GM18507 (cell line): ENCODE data around the gene PARP8.
"Not testable (repeated sequence)": the region's sequence is repeated elsewhere in the genome, so short reads cannot be mapped to it uniquely, and the experiment has no call there.

Experiments
- DNase-seq: peaks from one replicate; pipeline ENCODE4 v3.0.0; 2011; ENCODE audit warnings: low read depth; ENCODE audit not compliant: insufficient read length; ENCODE audit errors: extremely low spot score
- FAIRE-seq: peaks from 2 replicates; lab custom pipeline; 2011; peaks lifted over from hg19 to GRCh38; lab: Jason Lieb, UNC

The PARP8 gene

GRCh38 chr5:50673444-50673843, 7.0 kb downstream of the PARP8 start:
- DNase-seq, FAIRE-seq: not testable (repeated sequence)

GRCh38 chr5:50675385-50675784, 8.9 kb downstream of the PARP8 start:
- DNase-seq (no peak), FAIRE-seq (no peak)

- not testable (repeated sequence) for FAIRE-seq, DNase-seq
Measured at GRCh38 chr5:50679554-50679953, 13.1 kb downstream of the PARP8 start.

- DNase-seq (no peak), FAIRE-seq (peak; percentile 18)
Measured at GRCh38 chr5:50684721-50685120, 18.3 kb downstream of the PARP8 start.

GRCh38 chr5:50687548-50687947, 21.1 kb downstream of the PARP8 start:
- FAIRE-seq (no peak), DNase-seq (no peak)

GRCh38 chr5:50691399-50692016, 25.1 kb downstream of the PARP8 start:
- DNase-seq (no peak), FAIRE-seq (peak; percentile 68)

GRCh38 chr5:50694027-50694590, 27.7 kb downstream of the PARP8 start:
- DNase-seq (no peak), FAIRE-seq (no peak)

- not testable (repeated sequence) for DNase-seq, FAIRE-seq
Measured at GRCh38 chr5:50694626-50695025, 28.2 kb downstream of the PARP8 start.

- DNase-seq (no peak), FAIRE-seq (peak; percentile 56)
Measured at GRCh38 chr5:50697739-50698138, 31.3 kb downstream of the PARP8 start.

GRCh38 chr5:50699737-50700136, 33.3 kb downstream of the PARP8 start:
- FAIRE-seq, result peak; percentile 26
- no peak for DNase-seq

GRCh38 chr5:50700706-50701105, 34.3 kb downstream of the PARP8 start:
- no peak for DNase-seq

GRCh38 chr5:50702615-50703366, 36.4 kb downstream of the PARP8 start:
- FAIRE-seq (peak; percentile 71), DNase-seq (no peak)

More at GRCh38 chr5:50700706-50701105, 34.3 kb downstream of the PARP8 start:
- no peak for FAIRE-seq

- FAIRE-seq (no peak), DNase-seq (no peak)
Measured at GRCh38 chr5:50703367-50703666, 36.9 kb downstream of the PARP8 start.

GRCh38 chr5:50704730-50705129, 38.3 kb downstream of the PARP8 start:
- DNase-seq (no peak), FAIRE-seq (no peak)

GRCh38 chr5:50709471-50709870, 43.0 kb downstream of the PARP8 start:
- peak; percentile 66 for FAIRE-seq

GRCh38 chr5:50710838-50711237, 44.4 kb downstream of the PARP8 start:
- FAIRE-seq (peak; percentile 12), DNase-seq (no peak)

More at GRCh38 chr5:50709471-50709870, 43.0 kb downstream of the PARP8 start:
- no peak for DNase-seq

- peak; percentile 98 for FAIRE-seq
Measured at GRCh38 chr5:50711280-50711679, 44.8 kb downstream of the PARP8 start.

GRCh38 chr5:50712479-50712878, 46.0 kb downstream of the PARP8 start:
- peak; percentile 31 for FAIRE-seq

More at GRCh38 chr5:50711280-50711679, 44.8 kb downstream of the PARP8 start:
- peak; percentile 18 for DNase-seq

GRCh38 chr5:50715001-50715400, 48.6 kb downstream of the PARP8 start:
- FAIRE-seq (no peak), DNase-seq (no peak)

More at GRCh38 chr5:50712479-50712878, 46.0 kb downstream of the PARP8 start:
- DNase-seq, result no peak

- DNase-seq, result no peak
- FAIRE-seq, result no peak
Measured at GRCh38 chr5:50716134-50716533, 49.7 kb downstream of the PARP8 start.

GRCh38 chr5:50717651-50718050, 51.2 kb downstream of the PARP8 start:
- DNase-seq (no peak), FAIRE-seq (peak; percentile 83)
